GM23338 (cell line): ENCODE data around the gene GRK5. TPM values are rescaled to one million over a fixed set of nuclear protein-coding genes. Genes with fewer than 3 reads are reported as not detected.

ENCODE experiments used
- ATAC-seq: fragments of 200-7000 bp; cut with Tn5 transposase; 3 replicates; pipeline ENCODE4 v1.9.1; 2020
- DNase-seq: peaks from one replicate; pipeline ENCODE4 v3.0.0-alpha.2; 2015; ENCODE audit warnings: low spot score
- H2AFZ ChIP-seq: fragments of 200-600 bp; sonication (generic); 2 replicates; pipeline ENCODE4 v1.8.0; 2016; ENCODE audit warnings: antibody characterized with exemption, mild to moderate bottlenecking, moderate library complexity
- H3F3A ChIP-seq: fragments of 200-600 bp; sonication (generic); replicated peaks from 2 replicates; pipeline ENCODE4 v1.8.0; 2017; ENCODE audit warnings: antibody characterized with exemption, mixed run types, low read depth
- H3K27ac ChIP-seq: fragments of 200-600 bp; sonication (generic); 2 replicates; pipeline ENCODE4 v1.6.1; 2016; ENCODE audit warnings: low read depth
- H3K27me3 ChIP-seq: fragments of 200-600 bp; sonication (generic); 2 replicates; pipeline ENCODE4 v1.8.0; 2016; ENCODE audit warnings: mild to moderate bottlenecking, mixed run types, moderate library complexity; ENCODE audit not compliant: insufficient read depth
- H3K36me3 ChIP-seq: fragments of 200-600 bp; sonication (generic); 2 replicates; pipeline ENCODE4 v1.8.0; 2016; ENCODE audit warnings: mild to moderate bottlenecking; ENCODE audit not compliant: insufficient read depth
- H3K4me1 ChIP-seq: fragments of 200-600 bp; sonication (generic); 2 replicates; pipeline ENCODE4 v1.8.0; 2016; ENCODE audit warnings: mild to moderate bottlenecking, moderate library complexity; ENCODE audit not compliant: insufficient read depth
- H3K4me2 ChIP-seq: fragments of 200-600 bp; sonication (generic); 2 replicates; pipeline ENCODE4 v1.7.1; 2017; ENCODE audit warnings: mixed run types
- H3K4me3 ChIP-seq: fragments of 200-600 bp; sonication (generic); 2 replicates; pipeline ENCODE4 v1.6.1; 2016; ENCODE audit warnings: mixed run types
- H3K79me2 ChIP-seq: fragments of 200-600 bp; sonication (generic); replicated peaks from 2 replicates; pipeline ENCODE4 v1.8.0; 2017; ENCODE audit warnings: mild to moderate bottlenecking; ENCODE audit not compliant: insufficient read depth
- H3K9me2 ChIP-seq: fragments of 200-600 bp; sonication (generic); 2 replicates; pipeline ENCODE4 v1.8.0; 2017; ENCODE audit not compliant: insufficient read depth
- H4K20me1 ChIP-seq: fragments of 200-600 bp; sonication (generic); replicated peaks from 2 replicates; pipeline ENCODE4 v1.8.0; 2017; ENCODE audit warnings: mild to moderate bottlenecking; ENCODE audit not compliant: insufficient read depth
- H3K27ac Mint-ChIP-seq: 2 replicates; pipeline ENCODE4 v1.8.0; 2020; ENCODE audit warnings: inconsistent platforms, mild to moderate bottlenecking, moderate library complexity, mixed read lengths
- H3K27me3 Mint-ChIP-seq: 3 replicates; pipeline ENCODE4 v1.8.0; 2022; ENCODE audit warnings: low read depth, mild to moderate bottlenecking, moderate library complexity, mixed read lengths, inconsistent platforms; ENCODE audit not compliant: insufficient read depth, poor library complexity
- H3K36me3 Mint-ChIP-seq: 3 replicates; pipeline ENCODE4 v1.8.0; 2021; ENCODE audit warnings: low read depth, mild to moderate bottlenecking, inconsistent platforms, moderate library complexity, mixed read lengths
- H3K4me1 Mint-ChIP-seq: 3 replicates; pipeline ENCODE4 v1.8.0; 2020; ENCODE audit warnings: mild to moderate bottlenecking, inconsistent platforms, mixed read lengths
- H3K4me3 Mint-ChIP-seq: 3 replicates; pipeline ENCODE4 v1.8.0; 2021; ENCODE audit warnings: moderate library complexity, mild to moderate bottlenecking, inconsistent platforms, mixed read lengths
- H3K9me3 Mint-ChIP-seq: 3 replicates; pipeline ENCODE4 v1.8.0; 2020; ENCODE audit warnings: moderate library complexity, mild to moderate bottlenecking, inconsistent platforms, mixed read lengths
- CREB1 ChIP-seq: fragments of 250-450 bp; sonication (Bioruptor Pico); IDR thresholded peaks from 2 replicates; pipeline ENCODE4 v1.5.0; 2020; ENCODE audit warnings: low read depth, mild to moderate bottlenecking, moderate library complexity
- CTCF ChIP-seq, 2 experiments: fragments of 200-600 bp in 1 of 2; sonication (generic) in 1 of 2; conservative IDR thresholded peaks; 2 replicates each; pipeline versions ENCODE4 v1.5.1 to v1.6.1; 2016 to 2017; ENCODE audit warnings: antibody characterized with exemption in 2 of 2, low read depth in 2 of 2, mild to moderate bottlenecking in 2 of 2, moderate library complexity in 1 of 2
- EZH2 ChIP-seq: fragments of 200-600 bp; sonication (generic); IDR thresholded peaks from one replicate; pipeline ENCODE4 v1.8.0; 2017; ENCODE audit warnings: antibody characterized with exemption, mild to moderate bottlenecking, low read depth; ENCODE audit not compliant: unreplicated experiment
- EZH2phosphoT487 ChIP-seq: fragments of 200-600 bp; sonication (generic); IDR thresholded peaks from one replicate; pipeline ENCODE4 v1.8.1; 2018; ENCODE audit warnings: antibody characterized with exemption; ENCODE audit not compliant: unreplicated experiment
- JUNB ChIP-seq: IDR thresholded peaks from one replicate; pipeline ENCODE4 v1.6.1; 2016; ENCODE audit warnings: antibody characterized with exemption; ENCODE audit not compliant: unreplicated experiment
- NANOG ChIP-seq: IDR thresholded peaks from 2 replicates; pipeline ENCODE4 v1.6.1; 2016; ENCODE audit warnings: antibody characterized with exemption, borderline replicate concordance
- POLR2AphosphoS5 ChIP-seq: IDR thresholded peaks from 2 replicates; pipeline ENCODE4 v1.6.1; 2016; ENCODE audit warnings: antibody characterized with exemption, low read depth
- REST ChIP-seq: IDR thresholded peaks from one replicate; pipeline ENCODE4 v1.6.1; 2018; ENCODE audit warnings: antibody characterized with exemption; ENCODE audit not compliant: unreplicated experiment
- STAT1 ChIP-seq: IDR thresholded peaks from one replicate; pipeline ENCODE4 v1.6.1; 2016; ENCODE audit warnings: antibody characterized with exemption; ENCODE audit not compliant: unreplicated experiment
- ZNF114 ChIP-seq: fragments of 250-450 bp; sonication (Bioruptor Pico); IDR thresholded peaks from 2 replicates; pipeline ENCODE4 v1.5.0; 2020; ENCODE audit warnings: mild to moderate bottlenecking, moderate library complexity
- ZNF331 ChIP-seq: fragments of 250-450 bp; sonication (Bioruptor Pico); IDR thresholded peaks from 2 replicates; pipeline ENCODE4 v1.5.0; 2020; ENCODE audit warnings: low read depth, mild to moderate bottlenecking, moderate library complexity
- ZNF462 ChIP-seq: fragments of 250-450 bp; sonication (Bioruptor Pico); IDR thresholded peaks from 2 replicates; pipeline ENCODE4 v1.5.0; 2020; ENCODE audit warnings: mild to moderate bottlenecking, moderate library complexity
- polyA plus RNA-seq: library from polyadenylated mRNA; unstranded; fragments of >200 nt; fragmentation: Nextera tagmentation; extraction: Ambion mirVana; gene quantifications from 2 replicates; pipeline ENCODE4 v1.2.1, GENCODE V29; 2016
- total RNA-seq: library from RNA; depleted of rRNA; stranded (reverse); fragments of >200 nt; shearing (Covaris generic); gene quantifications from 2 replicates; pipeline ENCODE4 v1.2.3, GENCODE V29; 2014
- TF ChIP-seq, protein P1 (sequence below): IDR thresholded peaks from 2 replicates; pipeline ENCODE4 v1.6.1; 2016; ENCODE audit warnings: antibody characterized with exemption

GRK5 gene
- total and polyA plus RNA-seq, 2 experiments from 2014 or later = 0.53 to 2.0 TPM

- no peaks in the 10 kb centered on the region; the same call in 2 of the 3 replicates for H3K36me3 Mint-ChIP-seq
- H3K9me3 Mint-ChIP-seq = no peaks in the 10 kb centered on the region; the same call in 2 of the 3 replicates
- Histone ChIP-seq H4K20me1 (no peaks in the 10 kb centered on the region), H3K27ac (no peak overlapping the region), H3K4me1 (no peaks in the 10 kb centered on the region), H3K27me3 (no peaks in the 10 kb centered on the region), H3K4me2 (no peak overlapping the region), H3K4me3 (no peak overlapping the region), H3K79me2 (no peaks in the 10 kb centered on the region), H3F3A (no peaks in the 10 kb centered on the region), H3K36me3 (no peaks in the 10 kb centered on the region), H3K9me2 (no peaks in the 10 kb centered on the region), H2AFZ (no peak overlapping the region)
- no peak overlapping the region for H3K4me3 Mint-ChIP-seq
- no peak overlapping the region for H3K27ac Mint-ChIP-seq
- DNase-seq = no peak
- H3K4me1 Mint-ChIP-seq = peaks cover 22% of the 10 kb centered on the region
- no peak for TF ChIP-seq REST
- TF ChIP-seq CTCF (conservative IDR thresholded peaks at IDR 0.05; ENCODE audit: low read depth in 2 of 2) = no peak
- TF ChIP-seq EZH2phosphoT487 = no peak
- no peak for TF ChIP-seq ZNF462 (CRISPR knock-in tag)
- no peak for TF ChIP-seq STAT1
- TF ChIP-seq NANOG = no peak
- TF ChIP-seq ZNF114 = no peak
- TF ChIP-seq JUNB = no peak
- no peak for TF ChIP-seq EZH2
- TF ChIP-seq ZNF331 (CRISPR knock-in tag) = no peak
- no peak for TF ChIP-seq CREB1 (CRISPR knock-in tag)
- TF ChIP-seq, protein P1, sequence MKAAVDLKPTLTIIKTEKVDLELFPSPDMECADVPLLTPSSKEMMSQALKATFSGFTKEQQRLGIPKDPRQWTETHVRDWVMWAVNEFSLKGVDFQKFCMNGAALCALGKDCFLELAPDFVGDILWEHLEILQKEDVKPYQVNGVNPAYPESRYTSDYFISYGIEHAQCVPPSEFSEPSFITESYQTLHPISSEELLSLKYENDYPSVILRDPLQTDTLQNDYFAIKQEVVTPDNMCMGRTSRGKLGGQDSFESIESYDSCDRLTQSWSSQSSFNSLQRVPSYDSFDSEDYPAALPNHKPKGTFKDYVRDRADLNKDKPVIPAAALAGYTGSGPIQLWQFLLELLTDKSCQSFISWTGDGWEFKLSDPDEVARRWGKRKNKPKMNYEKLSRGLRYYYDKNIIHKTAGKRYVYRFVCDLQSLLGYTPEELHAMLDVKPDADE = no peak
- no peak for TF ChIP-seq POLR2AphosphoS5
- no peak; the same call in 2 of the 3 replicates for ATAC-seq
- peaks cover 8% of the 10 kb centered on the region for H3K27me3 Mint-ChIP-seq
Observed at GRCh38 chr10:119288574-119289001, 81.2 kb downstream of the GRK5 start.
